H1 (cell line): ENCODE results near the gene ZNF814. TPM values are rescaled to one million over a fixed set of nuclear protein-coding genes. Genes with fewer than 3 reads are reported as not detected.
A peak's percentile ranks its signal among the peaks of the same experiment; 100 is the strongest.

Source experiments
- CTCF ChIA-PET: fragments of 300-600 bp; sonication (Branson Sonifier 250); formaldehyde crosslinking; loops from one replicate; lab custom pipeline; 2021; ENCODE audit not compliant: partially characterized antibody; lab: Charles Lee
- POLR2A ChIA-PET: fragments of 300-600 bp; sonication (Branson Sonifier 250); formaldehyde crosslinking; loops from one replicate; lab custom pipeline; 2021; ENCODE audit warnings: inconsistent platforms; ENCODE audit not compliant: partially characterized antibody; lab: Charles Lee
- DNase-seq, 2 experiments: peaks; one replicate each; pipeline versions ENCODE4 v3.0.0 to v3.0.0-alpha.2; 2010 to 2022; ENCODE audit warnings: low spot score in 2 of 2, low read depth in 1 of 2, mixed read lengths in 1 of 2
- FAIRE-seq: peaks from 2 replicates; lab custom pipeline; 2011; peaks lifted over from hg19 to GRCh38; lab: Jason Lieb, UNC
- H2AFZ ChIP-seq: 2 replicates; pipeline ENCODE4 v1.8.1; 2012; ENCODE audit warnings: low read length, inconsistent platforms
- H2AK5ac ChIP-seq: 2 replicates; pipeline ENCODE4 v1.6.1; 2013; ENCODE audit warnings: low read depth, low read length
- H2BK120ac ChIP-seq: replicated peaks from 2 replicates; pipeline ENCODE3; 2013; ENCODE audit warnings: low read depth, low read length, inconsistent platforms
- H2BK12ac ChIP-seq: 2 replicates; pipeline ENCODE4 v1.6.1; 2013; ENCODE audit warnings: low read depth, low read length
- H2BK15ac ChIP-seq: 2 replicates; pipeline ENCODE4 v1.6.1; 2013; ENCODE audit warnings: low read length
- H2BK20ac ChIP-seq: 2 replicates; pipeline ENCODE4 v1.6.1; 2013; ENCODE audit warnings: low read length
- H2BK5ac ChIP-seq: 2 replicates; pipeline ENCODE4 v1.6.1; 2013; ENCODE audit warnings: low read depth, low read length
- H3K14ac ChIP-seq: 2 replicates; pipeline ENCODE4 v1.6.1; 2013; ENCODE audit warnings: inconsistent platforms; ENCODE audit not compliant: insufficient read length
- H3K18ac ChIP-seq: 2 replicates; pipeline ENCODE4 v1.6.1; 2013; ENCODE audit warnings: low read length; ENCODE audit errors: extremely low read depth
- H3K23ac ChIP-seq: 2 replicates; pipeline ENCODE4 v1.6.1; 2013; ENCODE audit warnings: inconsistent platforms; ENCODE audit not compliant: insufficient read length
- H3K23me2 ChIP-seq: 2 replicates; pipeline ENCODE4 v1.6.1; 2013; ENCODE audit warnings: low read depth, low read length
- H3K27ac ChIP-seq: 2 replicates; pipeline ENCODE4 v1.6.1; 2011; ENCODE audit warnings: low read depth, low read length, inconsistent platforms
- H3K27me3 ChIP-seq, 4 experiments: replicated peaks in 1 of 4; 1 replicate in 1 of 4; 2 replicates in 3 of 4; pipeline versions ENCODE4 v1.6.1 to v1.8.1; 2011 to 2013; ENCODE audit warnings: low read length in 3 of 4, mild to moderate bottlenecking in 3 of 4, inconsistent platforms in 2 of 4, mixed read lengths in 2 of 4, moderate library complexity in 1 of 4; ENCODE audit not compliant: control insufficient read depth in 3 of 4, insufficient read depth in 3 of 4; ENCODE audit errors: extremely low read depth in 1 of 4
- H3K36me3 ChIP-seq, 4 experiments: 2 replicates each; pipeline versions ENCODE4 v1.6.1 to v1.8.1; 2011 to 2013; ENCODE audit warnings: mild to moderate bottlenecking in 4 of 4, low read length in 3 of 4, moderate library complexity in 2 of 4, control low read depth in 1 of 4, inconsistent platforms in 1 of 4; ENCODE audit not compliant: insufficient read depth in 4 of 4, control insufficient read depth in 2 of 4
- H3K4ac ChIP-seq: replicated peaks from 2 replicates; pipeline ENCODE3; 2013; ENCODE audit warnings: low read length, low read depth, mixed read lengths, inconsistent platforms; ENCODE audit not compliant: insufficient read length
- H3K4me1 ChIP-seq, 4 experiments: replicated peaks in 1 of 4; 1 replicate in 1 of 4; 2 replicates in 3 of 4; pipeline versions ENCODE4 v1.6.1 to v1.8.1; 2011 to 2013; ENCODE audit warnings: low read length in 3 of 4, inconsistent platforms in 2 of 4, mixed read lengths in 1 of 4; ENCODE audit not compliant: insufficient read depth in 4 of 4, control insufficient read depth in 3 of 4
- H3K4me2 ChIP-seq, 2 experiments: 2 replicates each; pipeline versions ENCODE4 v1.6.1 to v1.8.1; 2011 to 2013; ENCODE audit warnings: low read depth in 2 of 2, low read length in 2 of 2, control low read depth in 1 of 2, inconsistent platforms in 1 of 2, mild to moderate bottlenecking in 1 of 2; ENCODE audit not compliant: insufficient read depth in 1 of 2
- H3K4me3 ChIP-seq, 4 experiments: fragments of 200-600, 300-600 bp in 1 of 4; sonication (generic), shearing (Covaris generic), sonication (Bioruptor Twin) in 1 of 4; 2 replicates each; pipeline versions ENCODE4 v1.5.1 to v1.8.1; 2011 to 2016; ENCODE audit warnings: low read length in 4 of 4, low read depth in 3 of 4, control low read depth in 2 of 4, inconsistent platforms in 2 of 4, mild to moderate bottlenecking in 2 of 4, mixed read lengths in 1 of 4, moderate library complexity in 1 of 4; ENCODE audit not compliant: insufficient read depth in 2 of 4; ENCODE audit errors: extremely low read depth in 1 of 4
- H3K56ac ChIP-seq: replicated peaks from 2 replicates; pipeline ENCODE3; 2013; ENCODE audit warnings: low read depth, mild to moderate bottlenecking, mixed read lengths, low read length, inconsistent platforms; ENCODE audit not compliant: insufficient read length
- H3K79me1 ChIP-seq: 2 replicates; pipeline ENCODE4 v1.6.1; 2013; ENCODE audit warnings: low read depth, low read length, control low read depth
- H3K79me2 ChIP-seq, 2 experiments: 2 replicates each; pipeline versions ENCODE4 v1.6.1 to v1.8.1; 2012 to 2013; ENCODE audit warnings: low read length in 2 of 2, mild to moderate bottlenecking in 2 of 2, inconsistent platforms in 1 of 2; ENCODE audit not compliant: insufficient read depth in 2 of 2, control insufficient read depth in 1 of 2
- H3K9ac ChIP-seq, 4 experiments: replicated peaks in 1 of 4; 1 replicate in 1 of 4; 2 replicates in 3 of 4; pipeline versions ENCODE4 v1.6.1 to v1.8.1; 2011 to 2013; ENCODE audit warnings: low read depth in 3 of 4, low read length in 3 of 4, control low read depth in 2 of 4, mild to moderate bottlenecking in 2 of 4, moderate library complexity in 2 of 4, inconsistent platforms in 1 of 4; ENCODE audit errors: extremely low read depth in 1 of 4
- H3K9me3 ChIP-seq, 2 experiments: 2 replicates each; pipeline versions ENCODE4 v1.6.1 to v1.8.1; 2012 to 2013; ENCODE audit warnings: mild to moderate bottlenecking in 2 of 2, moderate library complexity in 2 of 2, control low read depth in 1 of 2, inconsistent platforms in 1 of 2, low read depth in 1 of 2, low read length in 1 of 2, mixed read lengths in 1 of 2; ENCODE audit not compliant: insufficient read depth in 2 of 2
- H4K20me1 ChIP-seq, 2 experiments: replicated peaks in 1 of 2; 2 replicates each; pipeline versions ENCODE3 to v1.8.1; 2011 to 2013; ENCODE audit warnings: inconsistent platforms in 2 of 2, low read length in 2 of 2, mild to moderate bottlenecking in 1 of 2; ENCODE audit not compliant: insufficient read depth in 2 of 2, control insufficient read depth in 1 of 2
- H4K5ac ChIP-seq: 2 replicates; pipeline ENCODE4 v1.6.1; 2013; ENCODE audit warnings: low read length, low read depth, mixed read lengths, inconsistent platforms; ENCODE audit not compliant: insufficient read length
- H4K8ac ChIP-seq: 2 replicates; pipeline ENCODE4 v1.8.0; 2013; ENCODE audit warnings: mild to moderate bottlenecking, moderate library complexity, low read length, inconsistent platforms; ENCODE audit not compliant: insufficient read depth; ENCODE audit errors: extremely low read depth
- H4K91ac ChIP-seq: replicated peaks from 2 replicates; pipeline ENCODE3; 2013; ENCODE audit warnings: low read length, mixed read lengths, inconsistent platforms; ENCODE audit not compliant: insufficient read length
- EP300 ChIP-seq, 2 experiments: IDR thresholded peaks; 1 replicate in 1 of 2; 2 replicates in 1 of 2; pipeline ENCODE4 v1.6.1; 2011 to 2012; ENCODE audit warnings: low read depth in 2 of 2, low read length in 2 of 2, mild to moderate bottlenecking in 2 of 2, borderline replicate concordance in 1 of 2, inconsistent platforms in 1 of 2, moderate library complexity in 1 of 2
- JUN ChIP-seq: IDR thresholded peaks from 2 replicates; pipeline ENCODE4 v1.6.1; 2011; ENCODE audit warnings: low read depth, mild to moderate bottlenecking, improper control_type of control experiment, low read length
- JUND ChIP-seq: IDR thresholded peaks from 2 replicates; pipeline ENCODE4 v1.6.1; 2011; ENCODE audit warnings: mild to moderate bottlenecking, improper control_type of control experiment, low read length
- POLR2A ChIP-seq, 2 experiments: IDR thresholded peaks; 1 replicate in 1 of 2; 2 replicates in 1 of 2; pipeline ENCODE4 v1.6.1; 2011; ENCODE audit warnings: low read depth in 2 of 2, low read length in 2 of 2, mild to moderate bottlenecking in 2 of 2; ENCODE audit errors: control extremely low read depth in 1 of 2
- POLR2AphosphoS5 ChIP-seq: IDR thresholded peaks from 2 replicates; pipeline ENCODE4 v1.6.1; 2011; ENCODE audit warnings: low read depth, low read length
- SP1 ChIP-seq: IDR thresholded peaks from 2 replicates; pipeline ENCODE4 v1.6.1; 2011; ENCODE audit warnings: low read depth, low read length
- TAF7 ChIP-seq: optimal IDR thresholded peaks from 2 replicates; pipeline ENCODE3; 2011; ENCODE audit warnings: low read depth, mild to moderate bottlenecking, inconsistent platforms, low read length, moderate library complexity, borderline replicate concordance
- USF2 ChIP-seq: IDR thresholded peaks from 2 replicates; pipeline ENCODE4 v1.6.1; 2011; ENCODE audit warnings: low read length, improper control_type of control experiment
- polyA plus RNA-seq, 7 experiments: library from polyadenylated mRNA; depleted of rRNA in 3 of 7; stranded (reverse) in 5 of 7; unstranded in 2 of 7; fragments of >200 nt in 5 of 7; fragments of 200-250 nt in 2 of 7; gene quantifications; 1 replicate in 5 of 7; 2 replicates in 1 of 7; 4 replicates in 1 of 7; pipeline versions ENCODE4 v1.2.1 to v1.2.3, GENCODE V29; 2011 to 2013; ENCODE audit warnings: missing spikeins in 2 of 7, mixed read lengths in 2 of 7
- total RNA-seq: library from RNA; stranded (reverse); fragmentation: NEBNext Ultra II Directional; extraction: Animal tissue kit (Norgen Biotek cat#: 25700); gene quantifications from 2 replicates; pipeline ENCODE4 v1.2.1, GENCODE V29; 2021

ZNF814 gene
- total and polyA plus RNA-seq, 2 of the 8 experiments (the other 6 are each of a cell fraction or from before 2014, with no cell fraction given) = 90.9 to 99.6 TPM

GRCh38 chr19:57872450-57872849, 16.4 kb downstream of the ZNF814 start:
- H3K4me1 ChIP-seq = no peaks in the 10 kb centered on the region
- H2AFZ ChIP-seq = no peak overlapping the region
- no peaks in the 10 kb centered on the region for H3K27me3 ChIP-seq
- peaks cover 0 to 7% of the 10 kb centered on the region in 2 experiments for H4K20me1 ChIP-seq
- no peak overlapping the region for H3K23ac ChIP-seq
- H4K8ac ChIP-seq = no peak overlapping the region
- H3K4me3 ChIP-seq = no peak overlapping the region
- H3K36me3 ChIP-seq = peaks cover 37 to 75% (median 61%) of the 10 kb centered on the region in 4 experiments
- H3K4ac ChIP-seq = no peak overlapping the region
- H2BK15ac ChIP-seq = no peak overlapping the region
- no peak overlapping the region for H4K91ac ChIP-seq
- no peaks in the 10 kb centered on the region for H3K23me2 ChIP-seq
- no peak overlapping the region for H2AK5ac ChIP-seq
- no peak overlapping the region for H4K5ac ChIP-seq
- POLR2A ChIA-PET = interaction anchor here (1.0 to 8.7 kb wide), 9 partner anchors 10 to 57 kb away, joined by 3 to 94 read pairs (median 3); partner anchors contain the start of genes ZNF552 and ZNF814
- no peak overlapping the region for H2BK20ac ChIP-seq
- no peak overlapping the region for H2BK120ac ChIP-seq
- no peak overlapping the region for H3K4me2 ChIP-seq
- no peak overlapping the region for H2BK12ac ChIP-seq
- peaks cover 10 to 76% of the 10 kb centered on the region in 2 experiments for H3K79me2 ChIP-seq
- H3K56ac ChIP-seq = no peak overlapping the region
- FAIRE-seq = no peak
- H2BK5ac ChIP-seq = no peak overlapping the region
- no peak for DNase-seq
- H3K9ac ChIP-seq = no peak overlapping the region
- H3K27ac ChIP-seq = no peak overlapping the region
- CTCF ChIA-PET = no interaction called here
- peaks cover 46 to 50% of the 10 kb centered on the region in 2 experiments for H3K9me3 ChIP-seq
- no peak for TF ChIP-seq EP300 (IDR thresholded peaks at IDR 0.05; ENCODE audit: borderline replicate concordance in 1 of 2, low read depth in 2 of 2, low read length in 2 of 2)
- TF ChIP-seq USF2 = no peak
- no peak for TF ChIP-seq JUND
- peak; percentile 22; the same call in 1 of the 2 replicates for TF ChIP-seq POLR2AphosphoS5
- TF ChIP-seq POLR2A (IDR thresholded peaks at IDR 0.05; ENCODE audit: control extremely low read depth in 1 of 2, low read depth in 2 of 2, low read length in 2 of 2) = peak in 1 of 2 experiments; percentile 16; a peak in 1 of 3 replicates
- no peak for TF ChIP-seq SP1
- no peak for TF ChIP-seq TAF7
- no peak for TF ChIP-seq JUN
- TF ChIP-seq, all 59 proteins: peak for 2
- Histone ChIP-seq H3K18ac (no peak overlapping the region), H3K14ac (no peak overlapping the region), H3K79me1 (peaks cover 10% of the 10 kb centered on the region)
